Stomach (tissue), 9 donors: Measurements from ENCODE around the gene PMEPA1. TPM values are rescaled to one million over a fixed set of nuclear protein-coding genes. Genes with fewer than 3 reads are reported as not detected.
"Not testable (repeated sequence)": the region's sequence is repeated elsewhere in the genome, so short reads cannot be mapped to it uniquely, and the experiment has no call there.

Source experiments
- DNase-seq, 2 donors: peaks; one replicate each; pipeline versions ENCODE4 v3.0.0 to v3.0.0-alpha.2; 2013 to 2019
- H3K27ac ChIP-seq, 5 donors: fragments of 200-600 bp in 4 of 5; sonication (generic) in 4 of 5; one replicate each; pipeline ENCODE4 v1.5.1; 2013 to 2019; ENCODE audit warnings: mild to moderate bottlenecking in 1 of 5, moderate library complexity in 1 of 5
- H3K27me3 ChIP-seq, 3 donors: fragments of 200-600 bp; sonication (generic); one replicate each; pipeline ENCODE4 v1.5.1; 2017 to 2019; ENCODE audit warnings: mixed run types in 1 of 3
- H3K36me3 ChIP-seq, 4 donors: fragments of 200-600 bp; sonication (generic); 1 replicate in 3 of 4; 2 replicates in 1 of 4; pipeline ENCODE4 v1.5.1; 2016 to 2019
- H3K4me1 ChIP-seq, 4 donors: fragments of 200-600 bp; sonication (generic); one replicate each; pipeline ENCODE4 v1.5.1; 2016 to 2019
- H3K4me3 ChIP-seq, 4 donors: fragments of 200-600 bp; sonication (generic) in 3 of 4; one replicate each; pipeline ENCODE4 v1.5.1; 2016 to 2019; ENCODE audit warnings: mild to moderate bottlenecking in 1 of 4
- H3K9me3 ChIP-seq, 4 donors: fragments of 200-600 bp; sonication (generic); one replicate each; pipeline ENCODE4 v1.5.1; 2016 to 2019
- CTCF ChIP-seq, 7 experiments: fragments of 450-650 bp in 4 of 7; fragments of 200-600 bp in 3 of 7; sonication (generic) in 3 of 7; IDR thresholded peaks; one replicate each; pipeline ENCODE4 v1.5.1; 2016 to 2019; ENCODE audit warnings: antibody characterized with exemption in 7 of 7, control low read depth in 2 of 7, mild to moderate bottlenecking in 1 of 7
- EP300 ChIP-seq: sonication (generic); formaldehyde crosslinking; IDR thresholded peaks from one replicate; pipeline ENCODE4 v1.6.1; 2017; ENCODE audit warnings: antibody characterized with exemption
- POLR2A ChIP-seq, 4 donors: fragments of 450-650 bp; IDR thresholded peaks; one replicate each; pipeline ENCODE4 v1.6.1; 2016; ENCODE audit warnings: antibody characterized with exemption in 4 of 4, control low read depth in 2 of 4, mild to moderate bottlenecking in 1 of 4, moderate library complexity in 1 of 4
- POLR2AphosphoS5 ChIP-seq, 3 donors: sonication (generic); formaldehyde crosslinking; IDR thresholded peaks; one replicate each; pipeline ENCODE4 v1.6.1; 2016; ENCODE audit warnings: antibody characterized with exemption in 3 of 3
- WGBS, 5 donors: extraction: QIAGEN DNeasy Blood & Tissue Kit in 3 of 5; methylation state at CpG; one replicate each; pipeline versions ENCODE4 v1.1.5 to v1.1.7; 2013 to 2018; 5-methylcytosine and 5-hydroxymethylcytosine counted together
- intact Hi-C: fragments of 100-400 bp; cut with DNase I; formaldehyde crosslinking; loops from one replicate; pipeline ENCODE4 v1.15.1; 2023; ENCODE audit warnings: low total_unique reads
- polyA plus RNA-seq, 3 donors: library from polyadenylated mRNA; stranded (reverse); fragments of 200-250 nt; gene quantifications; one replicate each; pipeline ENCODE4 v1.2.3, GENCODE V29; 2013
- total RNA-seq, 5 donors: library from RNA; depleted of rRNA; stranded (reverse); fragments of >200 nt; gene quantifications; one replicate each; pipeline versions ENCODE4 v1.1.0 to v1.2.3, GENCODE V29; 2014 to 2016
- donor health status: healthy with polysubstance abuse.
- donor health status: Bipolar disorder and iron deficiency.
- donor health status: healthy.

PMEPA1 gene
- total and polyA plus RNA-seq, 8 donors, result 5.3 to 17.2 (median 8.0) TPM; not detected in 1

GRCh38 chr20:57638173-57638894, 71.5 kb downstream of the PMEPA1 start:
- Histone ChIP-seq H3K9me3 (peaks cover 0 to 13% (median 11%) of the 10 kb centered on the region in 4 donors), H3K4me3 (no peak overlapping the region), H3K4me1 (no peaks in the 10 kb centered on the region), H3K36me3 (no peaks in the 10 kb centered on the region), H3K27ac (no peak overlapping the region), H3K27me3 (peaks cover 0 to 4% (median 0%) of the 10 kb centered on the region in 3 donors)
- WGBS, 5 donors, result 63 to 75% (median 67%) methylated on average over 7 of the region's 7 CpGs
- TF ChIP-seq POLR2AphosphoS5 (IDR thresholded peaks at IDR 0.05) (no peak), EP300 (no peak), POLR2A (IDR thresholded peaks at IDR 0.05) (no peak), CTCF (IDR thresholded peaks at IDR 0.05) (no peak)
- intact Hi-C loops, result no loop called here
- no peak for DNase-seq

GRCh38 chr20:57633945-57634491, 75.8 kb downstream of the PMEPA1 start:
- H3K4me1 ChIP-seq, result peaks cover 0 to 2% (median under 1%) of the 10 kb centered on the region in 4 donors

GRCh38 chr20:57632286-57632685, 77.5 kb downstream of the PMEPA1 start:
- WGBS, 5 donors, result 79 to 90% (median 85%) methylated on average over 2 of the region's 2 CpGs
- H3K27me3 ChIP-seq, result peaks cover 0 to 10% (median 0%) of the 10 kb centered on the region in 3 donors
- TF ChIP-seq EP300, result no peak
- no peak for TF ChIP-seq POLR2A (IDR thresholded peaks at IDR 0.05)
- TF ChIP-seq CTCF (IDR thresholded peaks at IDR 0.05), result no peak
- no peak for TF ChIP-seq POLR2AphosphoS5 (IDR thresholded peaks at IDR 0.05)
- H3K9me3 ChIP-seq, result peaks cover 0 to 13% (median 8%) of the 10 kb centered on the region in 4 donors
- H3K36me3 ChIP-seq, result no peaks in the 10 kb centered on the region
- H3K4me3 ChIP-seq, result no peak overlapping the region
- no peak for DNase-seq
- peaks cover 4 to 19% (median 8%) of the 10 kb centered on the region in 4 donors for H3K4me1 ChIP-seq
- no peak overlapping the region for H3K27ac ChIP-seq
- intact Hi-C loops, result no loop called here

More at GRCh38 chr20:57633945-57634491, 75.8 kb downstream of the PMEPA1 start:
- intact Hi-C loops, result no loop called here
- TF ChIP-seq POLR2AphosphoS5 (IDR thresholded peaks at IDR 0.05) (no peak), POLR2A (IDR thresholded peaks at IDR 0.05) (no peak), EP300 (no peak), CTCF (IDR thresholded peaks at IDR 0.05) (no peak)
- no peaks in the 10 kb centered on the region for H3K36me3 ChIP-seq
- peaks cover 0 to 13% (median 8%) of the 10 kb centered on the region in 4 donors for H3K9me3 ChIP-seq
- 76 to 91% (median 86%) methylated on average over 2 of the region's 2 CpGs for WGBS, 5 donors
- peaks cover 0 to 10% (median 0%) of the 10 kb centered on the region in 3 donors for H3K27me3 ChIP-seq
- H3K4me3 ChIP-seq, result no peak overlapping the region
- H3K27ac ChIP-seq, result no peak overlapping the region
- DNase-seq, result no peak

- Histone ChIP-seq H3K36me3 (no peaks in the 10 kb centered on the region), H3K27me3 (peaks cover 0 to 10% (median 0%) of the 10 kb centered on the region in 3 donors), H3K9me3 (peaks cover 0 to 6% (median 3%) of the 10 kb centered on the region in 4 donors), H3K4me3 (peak overlapping the region in 2 of 4 donors; percentile 7 to 28), H3K4me1 (peaks cover 4 to 22% (median 8%) of the 10 kb centered on the region in 4 donors), H3K27ac (peak overlapping the region in 2 of 5 donors; percentile 44 to 81)
- TF ChIP-seq POLR2A (IDR thresholded peaks at IDR 0.05) (no peak), EP300 (no peak), CTCF (IDR thresholded peaks at IDR 0.05) (no peak), POLR2AphosphoS5 (IDR thresholded peaks at IDR 0.05) (no peak)
- no peak for DNase-seq
- WGBS, 5 donors, result 62 to 79% (median 66%) methylated on average over 4 of the region's 4 CpGs
- intact Hi-C loops, result no loop called here
Measured at GRCh38 chr20:57630061-57630460, 79.8 kb downstream of the PMEPA1 start.

- Histone ChIP-seq H3K9me3 (peaks cover 0 to 12% (median 6%) of the 10 kb centered on the region in 4 donors), H3K27me3 (peaks cover 0 to 10% (median 0%) of the 10 kb centered on the region in 3 donors), H3K27ac (peak overlapping the region in 4 of 5 donors; percentile 44 to 84 (median 72)), H3K4me1 (peaks cover 4 to 22% (median 8%) of the 10 kb centered on the region in 4 donors), H3K4me3 (peak overlapping the region in 2 of 4 donors; percentile 7 to 28)
- DNase-seq, intact Hi-C loops, H3K36me3 ChIP-seq: not testable (repeated sequence)
- WGBS, 5 donors, result 63 to 73% (median 67%) methylated on average over 9 of the region's 9 CpGs
Measured at GRCh38 chr20:57629491-57629901, 80.3 kb downstream of the PMEPA1 start.

- intact Hi-C loops, H3K4me3 ChIP-seq, H3K36me3 ChIP-seq, H3K27me3 ChIP-seq, DNase-seq: not testable (repeated sequence)
- peaks cover 4 to 22% (median 8%) of the 10 kb centered on the region in 4 donors for H3K4me1 ChIP-seq
- 95 to 98% (median 98%) methylated on average over 11 to 12 of the region's 12 CpGs for WGBS, 5 donors
- H3K27ac ChIP-seq, result peak overlapping the region in 4 of 5 donors; percentile 64 to 84 (median 75)
- peaks cover 0 to 18% (median 6%) of the 10 kb centered on the region in 4 donors for H3K9me3 ChIP-seq
Measured at GRCh38 chr20:57628962-57629308, 80.9 kb downstream of the PMEPA1 start.
